ENCODE results near the gene HBA1. TPM values are rescaled to one million over a fixed set of nuclear protein-coding genes. Genes with fewer than 3 reads are reported as not detected.
A peak's percentile ranks its signal among the peaks of the same experiment; 100 is the strongest.

HBA1 gene
- total and polyA plus RNA-seq, 9 of the 15 experiments (the other 6 are each of a cell fraction or from before 2014, with no cell fraction given) = 128 to 2,388 (median 380) TPM

- TF ChIP-seq MAZ (CRISPR knock-in tag; conservative IDR thresholded peaks at IDR 0.05 in 1 of 2, IDR thresholded peaks at IDR 0.05 in 1 of 2) (peak; percentile 54 to 70; a peak in 3 of 4 replicates), XRCC5 (IDR thresholded peaks at IDR 0.05; ENCODE audit: low read depth, low read length) (no peak), PRDM10 (IDR thresholded peaks at IDR 0.05; ENCODE audit: partially characterized antibody) (peak; percentile 18), NR4A1 (CRISPR knock-in tag; IDR thresholded peaks at IDR 0.05) (no peak), NR4A1 (tag; IDR thresholded peaks at IDR 0.05) (peak; percentile 48; the same call in 1 of the 2 replicates), TRIM25 (IDR thresholded peaks at IDR 0.05; ENCODE audit: borderline replicate concordance) (no peak), ATF7 (IDR thresholded peaks at IDR 0.05) (peak; percentile 15; the same call in 1 of the 2 replicates), RBBP5 (IDR thresholded peaks at IDR 0.05; ENCODE audit: borderline replicate concordance, insufficient read depth, low read length, poor library complexity, severe bottlenecking) (peak; percentile 43), SMARCE1 (IDR thresholded peaks at IDR 0.05) (no peak)
Measured at GRCh38 chr16:152141-153128, 24.0 kb upstream of the HBA1 start, which contains the start of gene HBZ (continued).
